Esophagus muscularis mucosa (tissue), 4 donors: ENCODE results near the gene RTTN.

Source experiments
- EP300 ChIP-seq: sonication (generic); formaldehyde crosslinking; IDR thresholded peaks from one replicate; pipeline ENCODE4 v1.6.1; 2017; ENCODE audit warnings: antibody characterized with exemption
- POLR2A ChIP-seq: fragments of 450-650 bp; IDR thresholded peaks from one replicate; pipeline ENCODE4 v1.6.1; 2017; ENCODE audit warnings: antibody characterized with exemption, moderate library complexity, mild to moderate bottlenecking, low read depth
- POLR2AphosphoS5 ChIP-seq, 2 donors: sonication (generic); formaldehyde crosslinking; IDR thresholded peaks; one replicate each; pipeline ENCODE4 v1.6.1; 2017; ENCODE audit warnings: antibody characterized with exemption in 2 of 2
- TF ChIP-seq, protein P1 (sequence below), 3 experiments: fragments of 200-600 bp in 2 of 3; fragments of 450-650 bp in 1 of 3; sonication (generic) in 2 of 3; IDR thresholded peaks; one replicate each; pipeline ENCODE4 v1.5.1; 2017 to 2019; ENCODE audit warnings: antibody characterized with exemption in 3 of 3, mild to moderate bottlenecking in 2 of 3, moderate library complexity in 1 of 3

DNA sequence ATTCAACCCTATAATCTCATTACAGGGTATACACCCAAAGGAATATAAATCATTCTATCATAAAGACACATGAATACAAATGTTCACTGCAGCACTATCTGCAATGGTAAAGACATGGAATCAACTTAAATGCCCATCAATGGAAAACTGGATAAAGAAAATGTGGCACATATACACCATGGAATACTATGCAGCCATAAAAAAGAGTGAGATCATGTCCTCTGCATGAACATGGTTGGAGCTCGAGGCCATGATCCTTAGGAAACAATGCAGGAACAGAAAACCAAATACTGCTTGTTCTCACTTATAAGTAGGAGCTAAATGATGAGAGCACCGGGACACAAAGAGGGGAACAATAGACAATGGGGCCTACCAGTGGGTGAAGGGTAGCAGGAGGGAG, 169.3 kb downstream of the RTTN start:
- TF ChIP-seq, protein P1, sequence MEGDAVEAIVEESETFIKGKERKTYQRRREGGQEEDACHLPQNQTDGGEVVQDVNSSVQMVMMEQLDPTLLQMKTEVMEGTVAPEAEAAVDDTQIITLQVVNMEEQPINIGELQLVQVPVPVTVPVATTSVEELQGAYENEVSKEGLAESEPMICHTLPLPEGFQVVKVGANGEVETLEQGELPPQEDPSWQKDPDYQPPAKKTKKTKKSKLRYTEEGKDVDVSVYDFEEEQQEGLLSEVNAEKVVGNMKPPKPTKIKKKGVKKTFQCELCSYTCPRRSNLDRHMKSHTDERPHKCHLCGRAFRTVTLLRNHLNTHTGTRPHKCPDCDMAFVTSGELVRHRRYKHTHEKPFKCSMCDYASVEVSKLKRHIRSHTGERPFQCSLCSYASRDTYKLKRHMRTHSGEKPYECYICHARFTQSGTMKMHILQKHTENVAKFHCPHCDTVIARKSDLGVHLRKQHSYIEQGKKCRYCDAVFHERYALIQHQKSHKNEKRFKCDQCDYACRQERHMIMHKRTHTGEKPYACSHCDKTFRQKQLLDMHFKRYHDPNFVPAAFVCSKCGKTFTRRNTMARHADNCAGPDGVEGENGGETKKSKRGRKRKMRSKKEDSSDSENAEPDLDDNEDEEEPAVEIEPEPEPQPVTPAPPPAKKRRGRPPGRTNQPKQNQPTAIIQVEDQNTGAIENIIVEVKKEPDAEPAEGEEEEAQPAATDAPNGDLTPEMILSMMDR (IDR thresholded peaks at IDR 0.05): no peak
- TF ChIP-seq POLR2AphosphoS5 (IDR thresholded peaks at IDR 0.05): no peak
- TF ChIP-seq POLR2A: no peak
- TF ChIP-seq EP300: no peak
